NK-92 (cell line): ENCODE results near the gene DPM3.
"Not testable (repeated sequence)": the region's sequence is repeated elsewhere in the genome, so short reads cannot be mapped to it uniquely, and the experiment has no call there.

Source experiments
- DNase-seq: peaks from one replicate; lab custom pipeline; 2025; ENCODE audit not compliant: unreplicated experiment; lab: John Stamatoyannopoulos, UW

Gene DPM3

GRCh38 chr1:155126556-155127104, 13.7 kb downstream of the DPM3 start:
- no peak for DNase-seq

DNA sequence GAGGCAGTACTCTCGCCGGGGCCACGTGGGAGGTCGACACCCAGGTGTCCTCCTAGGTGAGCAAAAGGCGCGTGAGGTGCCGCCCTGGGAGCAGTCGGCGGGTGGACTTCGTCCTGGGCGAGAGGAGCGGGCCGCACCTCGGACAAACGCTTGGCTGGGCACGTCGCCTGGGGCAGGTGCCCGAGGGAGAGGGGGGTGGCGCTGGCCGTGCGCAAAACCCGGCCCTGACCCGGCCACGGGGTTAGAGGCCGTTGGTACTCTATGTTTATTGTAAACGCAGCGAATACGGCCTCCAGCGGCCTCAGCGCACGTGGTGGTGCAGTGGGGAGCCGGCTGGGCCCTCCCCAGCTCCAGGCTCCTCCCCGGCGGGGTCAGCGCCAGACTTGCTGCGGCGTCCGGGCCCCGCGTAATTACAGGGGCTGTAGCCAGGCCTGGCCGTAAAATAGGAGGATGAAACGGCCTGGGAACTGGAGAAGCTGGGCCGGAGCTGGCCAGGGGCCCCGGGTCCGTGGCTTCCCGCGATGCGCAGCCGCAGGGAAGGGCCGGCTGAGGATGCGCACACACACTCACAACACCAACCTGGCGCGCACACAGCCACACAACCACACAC, 14.3 kb downstream of the DPM3 start:
- no peak for DNase-seq

DNA sequence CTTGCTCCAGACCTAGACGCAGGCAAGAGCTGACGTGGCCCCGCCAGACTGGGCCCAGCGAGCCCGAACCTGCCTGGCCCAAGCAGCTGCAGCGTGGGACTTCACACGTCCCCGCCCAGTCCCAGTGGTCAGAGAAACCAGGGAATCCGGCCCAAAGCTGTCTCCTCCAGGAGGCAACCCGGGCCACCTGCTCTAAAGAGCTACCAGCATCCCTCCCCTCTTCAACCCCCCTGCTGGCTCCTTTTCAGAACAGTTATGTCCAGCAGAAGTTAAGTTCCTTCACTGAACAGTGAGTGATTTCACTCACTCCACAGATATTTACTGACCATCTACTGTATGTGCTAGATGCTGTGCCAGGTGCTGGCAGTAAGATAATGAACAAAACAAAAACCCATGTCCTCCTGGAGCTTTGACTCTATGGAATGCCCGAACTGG, 14.8 kb downstream of the DPM3 start:
- DNase-seq: no peak

GRCh38 chr1:155124503-155125463, 15.5 kb downstream of the DPM3 start:
- DNase-seq: no peak

- DNase-seq: no peak
Measured at GRCh38 chr1:155123801-155124200, 16.5 kb downstream of the DPM3 start.

- no peak for DNase-seq
Measured at GRCh38 chr1:155122308-155122707, 18.0 kb downstream of the DPM3 start.

GRCh38 chr1:155121249-155121648, 19.1 kb downstream of the DPM3 start:
- DNase-seq: no peak

DNA sequence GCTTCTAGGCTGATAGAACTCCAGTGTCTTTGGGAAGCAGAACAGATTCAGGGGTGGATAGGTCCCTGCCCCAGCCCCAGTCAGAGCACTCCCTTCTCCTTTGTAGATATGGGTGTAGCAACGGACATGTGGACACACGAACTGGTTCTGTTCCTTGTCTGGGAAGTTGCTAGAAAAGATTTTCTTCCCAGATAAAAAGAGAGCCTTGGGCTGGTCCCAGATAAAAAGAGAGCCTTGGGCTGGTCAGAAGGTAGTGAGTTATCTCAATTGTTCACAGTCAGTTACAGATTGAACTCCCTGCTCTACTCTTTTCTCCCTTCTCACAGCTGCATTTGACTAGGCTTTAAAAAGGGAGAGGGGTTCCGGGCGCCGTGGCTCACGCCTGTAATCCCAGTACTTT, 20.1 kb downstream of the DPM3 start:
- DNase-seq: no peak

- DNase-seq: not testable (repeated sequence)
Measured at GRCh38 chr1:155118090-155118489, 22.2 kb downstream of the DPM3 start.

DNA sequence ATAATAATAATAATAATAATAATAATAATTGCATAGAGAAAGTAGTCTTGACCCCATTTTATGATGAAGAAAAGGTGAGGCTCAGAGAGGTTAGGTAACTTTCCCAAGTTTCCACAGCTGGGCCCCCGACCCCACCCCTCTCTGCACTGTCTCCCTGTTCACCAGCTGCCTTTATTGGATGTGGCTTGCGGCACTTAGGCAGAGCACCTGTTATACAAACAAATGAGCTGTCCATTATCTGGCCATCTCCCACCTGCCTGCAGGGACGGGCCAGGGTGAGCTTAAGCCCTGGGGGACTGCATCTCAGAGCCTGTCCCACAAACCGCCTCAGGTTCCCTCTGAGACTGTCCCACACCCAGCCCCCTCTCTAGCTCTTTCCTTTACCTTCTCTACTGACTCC, 22.7 kb downstream of the DPM3 start:
- no peak for DNase-seq

GRCh38 chr1:155116113-155116764, 24.1 kb downstream of the DPM3 start:
- no peak for DNase-seq

DNA sequence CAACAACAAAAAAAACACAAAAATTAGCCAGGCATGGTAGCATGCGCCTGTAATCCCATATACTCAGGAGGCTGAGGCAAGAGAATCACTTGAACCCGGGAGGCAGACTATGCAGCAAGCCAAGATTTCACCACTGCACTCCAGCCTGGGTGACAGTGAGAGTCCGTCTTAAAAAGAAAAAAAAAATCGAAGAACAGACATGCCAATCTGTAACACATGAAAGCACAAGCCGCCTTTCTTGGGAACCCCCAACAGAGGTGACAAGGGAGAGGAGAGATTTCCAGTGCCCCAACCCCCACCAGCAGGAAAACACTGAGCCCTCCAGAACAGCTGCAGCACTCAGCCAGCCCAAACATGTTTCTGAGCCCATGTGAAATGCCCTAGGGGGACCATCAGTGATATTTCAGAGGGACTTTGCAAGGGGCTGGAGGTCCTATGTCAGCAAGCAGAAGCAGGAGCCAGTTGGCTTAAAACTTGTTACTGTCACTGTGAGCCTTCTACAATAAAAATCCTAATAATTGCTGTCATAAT, 26.8 kb downstream of the DPM3 start:
- no peak for DNase-seq

GRCh38 chr1:155110826-155111225, 29.5 kb downstream of the DPM3 start:
- no peak for DNase-seq

GRCh38 chr1:155110381-155110780, 29.9 kb downstream of the DPM3 start:
- no peak for DNase-seq

DNA sequence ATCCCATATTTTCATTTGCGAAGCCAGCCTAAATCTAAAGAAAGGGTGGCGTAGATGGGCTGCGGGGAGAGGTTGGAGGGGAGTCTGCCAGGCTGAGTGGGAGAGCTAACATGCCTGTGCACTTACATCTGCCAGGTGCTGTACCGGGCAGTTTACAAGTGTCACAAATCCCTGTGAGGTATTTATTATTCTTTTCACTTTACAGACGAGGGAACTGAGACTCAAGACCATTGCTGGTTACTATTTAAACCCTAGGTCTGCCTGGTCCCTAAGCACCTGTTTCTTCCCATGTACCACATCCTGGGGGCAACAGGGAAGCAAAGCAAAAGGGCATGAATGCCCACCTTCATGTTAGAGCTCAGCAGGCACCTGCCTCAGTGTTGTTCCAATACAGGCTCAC, 32.0 kb downstream of the DPM3 start:
- no peak for DNase-seq

- no peak for DNase-seq
Measured at GRCh38 chr1:155107309-155108264, 32.7 kb downstream of the DPM3 start.

DNA sequence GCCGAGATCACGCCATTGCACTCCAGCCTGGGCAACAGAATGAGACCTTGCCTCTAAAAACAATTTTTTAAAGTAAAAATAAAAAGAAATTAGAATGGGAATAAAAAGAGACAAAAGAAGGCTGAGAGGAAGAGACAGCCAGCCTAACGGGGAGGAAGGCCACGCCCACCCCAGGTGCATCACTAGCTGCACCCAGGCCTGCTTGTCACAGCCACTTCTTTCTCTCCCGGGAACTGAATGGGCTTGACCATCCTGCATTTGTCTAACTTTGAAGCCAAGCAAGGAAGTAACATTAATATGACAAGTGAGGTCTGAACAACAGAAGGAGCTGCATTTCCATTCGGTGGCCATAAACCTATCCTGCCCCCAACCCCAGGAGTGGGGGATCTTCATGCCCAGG, 33.5 kb downstream of the DPM3 start:
- no peak for DNase-seq

GRCh38 chr1:155105604-155106011, 34.7 kb downstream of the DPM3 start:
- DNase-seq: no peak

- DNase-seq: no peak
Measured at GRCh38 chr1:155104605-155105534, 35.5 kb downstream of the DPM3 start.
